Thoracic aorta (tissue), 2 donors: ENCODE results near the gene DOCK7. TPM values are rescaled to one million over a fixed set of nuclear protein-coding genes. Genes with fewer than 3 reads are reported as not detected.

Source experiments
- ATAC-seq: fragments of 150-250 bp; one replicate; pipeline ENCODE4 v1.8.0; 2017; ENCODE audit warnings: low read depth; ENCODE audit not compliant: insufficient number of reproducible peaks, low FRiP score
- DNase-seq: peaks from one replicate; pipeline ENCODE4 v3.0.0-alpha.2; 2020; ENCODE audit warnings: low spot score
- H3K27ac ChIP-seq, 2 donors: fragments of 200-600 bp; sonication (generic); 1 replicate in 1 of 2; 2 replicates in 1 of 2; pipeline ENCODE4 v1.5.1; 2016; ENCODE audit warnings: mild to moderate bottlenecking in 2 of 2, moderate library complexity in 2 of 2
- H3K27me3 ChIP-seq: fragments of 200-600 bp; sonication (generic); replicated peaks from 2 replicates; pipeline ENCODE4 v1.6.0; 2016; ENCODE audit warnings: mild to moderate bottlenecking; ENCODE audit not compliant: insufficient read depth
- H3K36me3 ChIP-seq: fragments of 200-600 bp; sonication (generic); one replicate; pipeline ENCODE4 v1.5.1; 2016
- H3K4me1 ChIP-seq, 2 donors: fragments of 200-600 bp; sonication (generic); 1 replicate in 1 of 2; 2 replicates in 1 of 2; pipeline versions ENCODE4 v1.5.1 to v1.6.0; 2016; ENCODE audit warnings: low read depth in 2 of 2, mild to moderate bottlenecking in 1 of 2; ENCODE audit not compliant: control insufficient read depth in 1 of 2
- H3K4me3 ChIP-seq: fragments of 200-600 bp; sonication (generic); 2 replicates; pipeline ENCODE4 v1.5.1; 2016; ENCODE audit warnings: mild to moderate bottlenecking
- H3K9me3 ChIP-seq: fragments of 200-600 bp; sonication (generic); 2 replicates; pipeline ENCODE4 v1.5.1; 2016
- total RNA-seq, 2 donors: library from RNA; depleted of rRNA; stranded (reverse); fragments of >200 nt; gene quantifications; one replicate each; pipeline versions ENCODE4 v1.1.0 to v1.2.3, GENCODE V29; 2016
- TF ChIP-seq, protein P1 (sequence below): fragments of 200-600 bp; sonication (generic); IDR thresholded peaks from one replicate; pipeline ENCODE4 v1.5.1; 2019; ENCODE audit warnings: antibody characterized with exemption

DOCK7 gene
- total RNA-seq, 2 donors from 2014 or later: 52.7 to 75.7 TPM

GRCh38 chr1:62514746-62515423 is 173.3 kb downstream of the DOCK7 start:
- Histone ChIP-seq H3K36me3 (no peaks in the 10 kb centered on the region), H3K27ac (no peak overlapping the region), H3K27me3 (no peaks in the 10 kb centered on the region), H3K4me3 (no peak overlapping the region), H3K9me3 (no peaks in the 10 kb centered on the region), H3K4me1 (no peaks in the 10 kb centered on the region)
- ATAC-seq (no peak), DNase-seq (no peak)
- TF ChIP-seq, protein P1, sequence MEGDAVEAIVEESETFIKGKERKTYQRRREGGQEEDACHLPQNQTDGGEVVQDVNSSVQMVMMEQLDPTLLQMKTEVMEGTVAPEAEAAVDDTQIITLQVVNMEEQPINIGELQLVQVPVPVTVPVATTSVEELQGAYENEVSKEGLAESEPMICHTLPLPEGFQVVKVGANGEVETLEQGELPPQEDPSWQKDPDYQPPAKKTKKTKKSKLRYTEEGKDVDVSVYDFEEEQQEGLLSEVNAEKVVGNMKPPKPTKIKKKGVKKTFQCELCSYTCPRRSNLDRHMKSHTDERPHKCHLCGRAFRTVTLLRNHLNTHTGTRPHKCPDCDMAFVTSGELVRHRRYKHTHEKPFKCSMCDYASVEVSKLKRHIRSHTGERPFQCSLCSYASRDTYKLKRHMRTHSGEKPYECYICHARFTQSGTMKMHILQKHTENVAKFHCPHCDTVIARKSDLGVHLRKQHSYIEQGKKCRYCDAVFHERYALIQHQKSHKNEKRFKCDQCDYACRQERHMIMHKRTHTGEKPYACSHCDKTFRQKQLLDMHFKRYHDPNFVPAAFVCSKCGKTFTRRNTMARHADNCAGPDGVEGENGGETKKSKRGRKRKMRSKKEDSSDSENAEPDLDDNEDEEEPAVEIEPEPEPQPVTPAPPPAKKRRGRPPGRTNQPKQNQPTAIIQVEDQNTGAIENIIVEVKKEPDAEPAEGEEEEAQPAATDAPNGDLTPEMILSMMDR: no peak

DNA sequence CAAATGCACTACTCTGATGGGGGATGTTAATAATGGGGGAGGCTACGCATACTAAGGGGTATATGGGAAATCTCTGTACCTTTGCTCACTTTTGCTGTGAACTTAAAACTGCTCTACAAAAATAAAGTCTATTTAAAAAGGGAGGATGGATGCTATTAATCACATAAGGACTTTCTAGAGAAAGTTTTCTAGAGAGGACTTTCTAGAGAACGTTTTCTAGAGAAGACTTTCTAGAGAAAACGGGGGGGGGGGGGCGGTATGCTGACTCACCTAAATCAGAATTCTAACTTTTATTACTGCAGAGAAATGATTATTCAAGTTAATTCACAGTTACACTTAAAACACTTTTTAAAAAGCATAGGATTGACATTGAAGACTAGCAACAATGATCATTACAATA is 175.2 kb downstream of the DOCK7 start:
- Histone ChIP-seq H3K4me3 (no peak overlapping the region), H3K27ac (no peak overlapping the region), H3K9me3 (no peaks in the 10 kb centered on the region), H3K27me3 (no peaks in the 10 kb centered on the region), H3K4me1 (no peaks in the 10 kb centered on the region), H3K36me3 (no peaks in the 10 kb centered on the region)
- DNase-seq (no peak), ATAC-seq (no peak)
- TF ChIP-seq, protein P1: no peak

GRCh38 chr1:62509028-62509427 is 179.2 kb downstream of the DOCK7 start:
- TF ChIP-seq, protein P1: no peak
- H3K27ac ChIP-seq: no peak overlapping the region
- H3K4me1 ChIP-seq: no peaks in the 10 kb centered on the region
- no peaks in the 10 kb centered on the region for H3K27me3 ChIP-seq
- H3K36me3 ChIP-seq: peaks cover 3% of the 10 kb centered on the region
- DNase-seq (no peak), ATAC-seq (no peak)
- no peak overlapping the region for H3K4me3 ChIP-seq
- no peaks in the 10 kb centered on the region for H3K9me3 ChIP-seq

GRCh38 chr1:62508187-62508758 is 179.9 kb downstream of the DOCK7 start:
- peaks cover 3% of the 10 kb centered on the region for H3K36me3 ChIP-seq
- no peaks in the 10 kb centered on the region for H3K27me3 ChIP-seq
- no peak overlapping the region for H3K27ac ChIP-seq
- DNase-seq (no peak), ATAC-seq (no peak)
- H3K4me1 ChIP-seq: no peaks in the 10 kb centered on the region
- H3K9me3 ChIP-seq: no peaks in the 10 kb centered on the region
- no peak overlapping the region for H3K4me3 ChIP-seq
- TF ChIP-seq, protein P1: peak; percentile 31

GRCh38 chr1:62500210-62500609 is 188.0 kb downstream of the DOCK7 start:
- no peaks in the 10 kb centered on the region for H3K27me3 ChIP-seq
- no peaks in the 10 kb centered on the region for H3K36me3 ChIP-seq
- DNase-seq (no peak), ATAC-seq (no peak)
- H3K4me1 ChIP-seq: no peaks in the 10 kb centered on the region
- no peak overlapping the region for H3K4me3 ChIP-seq
- H3K27ac ChIP-seq: no peak overlapping the region
- TF ChIP-seq, protein P1: no peak
- H3K9me3 ChIP-seq: no peaks in the 10 kb centered on the region
